Right forelimb (tissue), 1 donor: ENCODE measurements around the gene C4orf17.

ENCODE experiments used
- DNase-seq: peaks from one replicate; pipeline ENCODE4 v3.0.0-alpha.2; 2018

C4orf17 gene

GRCh38 chr4:99540277-99540939, 29.6 kb downstream of the C4orf17 start:
- DNase-seq = no peak

GRCh38 chr4:99552872-99553271, 42.1 kb downstream of the C4orf17 start:
- no peak for DNase-seq

- DNase-seq = peak; percentile 99
Measured at GRCh38 chr4:99563310-99564186, 52.7 kb downstream of the C4orf17 start, which contains the start of gene TRMT10A. Gene TRMT10A (minus strand): TSS chr4:99564039. CDS start chr4:99559338, 4,701 bp downstream.

GRCh38 chr4:99564921-99565320, 54.1 kb downstream of the C4orf17 start:
- no peak for DNase-seq

GRCh38 chr4:99571883-99572282, 61.1 kb downstream of the C4orf17 start:
- DNase-seq = no peak

- no peak for DNase-seq
Measured at GRCh38 chr4:99572527-99573240, 61.9 kb downstream of the C4orf17 start.

GRCh38 chr4:99573735-99574368, 63.0 kb downstream of the C4orf17 start:
- DNase-seq = no peak

GRCh38 chr4:99574530-99575324, 63.9 kb downstream of the C4orf17 start, which contains the start of gene MTTP:
Gene MTTP (plus strand): TSS chr4:99574824. CDS start chr4:99574910, 86 bp downstream.
- DNase-seq = no peak

GRCh38 chr4:99578714-99579113, 67.9 kb downstream of the C4orf17 start:
- no peak for DNase-seq

- DNase-seq = no peak
Measured at GRCh38 chr4:99585516-99585915, 74.7 kb downstream of the C4orf17 start.

- no peak for DNase-seq
Measured at GRCh38 chr4:99586322-99586721, 75.5 kb downstream of the C4orf17 start.

GRCh38 chr4:99586797-99587196, 76.0 kb downstream of the C4orf17 start:
- DNase-seq = no peak

GRCh38 chr4:99587309-99587708, 76.5 kb downstream of the C4orf17 start:
- DNase-seq = no peak

- no peak for DNase-seq
Measured at GRCh38 chr4:99587803-99588202, 77.0 kb downstream of the C4orf17 start.

GRCh38 chr4:99591757-99592156, 80.9 kb downstream of the C4orf17 start:
- no peak for DNase-seq
